CD4-positive, alpha-beta T cell (primary cell): Measurements from ENCODE around the gene GLP1R. TPM values are rescaled to one million over a fixed set of nuclear protein-coding genes. Genes with fewer than 3 reads are reported as not detected.

Experiments used
- ATAC-seq: fragments of 200-7000 bp; cut with Tn5 transposase; one replicate; pipeline ENCODE4 v1.10.0; 2022; ENCODE audit warnings: mild to moderate bottlenecking; ENCODE audit not compliant: poor library complexity
- CTCF ChIA-PET: fragments of 350-600 bp; sonication (Branson Sonifier 250); formaldehyde crosslinking; loops from one replicate; lab custom pipeline; 2021; ENCODE audit warnings: antibody characterized with exemption, inconsistent platforms; lab: Charles Lee
- POLR2A ChIA-PET: fragments of 350-600 bp; sonication (Branson Sonifier 250); formaldehyde crosslinking; loops from one replicate; lab custom pipeline; 2021; ENCODE audit warnings: antibody characterized with exemption, inconsistent platforms; lab: Charles Lee
- DNase-seq, 14 experiments: peaks; one replicate each; pipeline ENCODE4 v3.0.0-alpha.2; 2013 to 2020; ENCODE audit warnings: mixed read lengths in 2 of 14
- H3K27ac ChIP-seq, 2 donors: one replicate each; pipeline versions ENCODE4 v1.5.1 to v1.7.0; 2013; ENCODE audit warnings: low read length in 2 of 2, low read depth in 1 of 2, mild to moderate bottlenecking in 1 of 2
- H3K27me3 ChIP-seq, 2 experiments: 1 replicate in 1 of 2; 2 replicates in 1 of 2; pipeline versions ENCODE4 v1.6.1 to v1.7.0; 2013; ENCODE audit warnings: low read length in 2 of 2, control low read depth in 1 of 2, mild to moderate bottlenecking in 1 of 2, moderate library complexity in 1 of 2; ENCODE audit not compliant: insufficient read depth in 2 of 2, control insufficient read depth in 1 of 2
- H3K36me3 ChIP-seq: one replicate; pipeline ENCODE4 v1.6.1; 2013; ENCODE audit warnings: low read length, control low read depth; ENCODE audit not compliant: insufficient read depth
- H3K4me1 ChIP-seq: one replicate; pipeline ENCODE4 v1.6.1; 2013; ENCODE audit warnings: low read length, control low read depth; ENCODE audit not compliant: insufficient read depth
- H3K4me3 ChIP-seq: one replicate; pipeline ENCODE4 v1.5.1; 2013; ENCODE audit warnings: mild to moderate bottlenecking, low read length, moderate library complexity
- H3K9me3 ChIP-seq, 2 experiments: 1 replicate in 1 of 2; 2 replicates in 1 of 2; pipeline versions ENCODE4 v1.6.1 to v1.7.0; 2013; ENCODE audit warnings: low read length in 2 of 2, mild to moderate bottlenecking in 2 of 2, control low read depth in 1 of 2, moderate library complexity in 1 of 2; ENCODE audit not compliant: control insufficient read depth in 1 of 2, insufficient read depth in 1 of 2
- H3K27ac Mint-ChIP-seq: one replicate; pipeline ENCODE4 v1.8.0; 2020; ENCODE audit warnings: mixed read lengths
- H3K27me3 Mint-ChIP-seq: one replicate; pipeline ENCODE4 v1.8.0; 2021; ENCODE audit warnings: mixed read lengths
- H3K36me3 Mint-ChIP-seq: one replicate; pipeline ENCODE4 v1.8.0; 2021; ENCODE audit warnings: low read depth, mixed read lengths
- H3K4me1 Mint-ChIP-seq: one replicate; pipeline ENCODE4 v1.8.0; 2021; ENCODE audit warnings: low read depth, mixed read lengths
- H3K4me3 Mint-ChIP-seq: one replicate; pipeline ENCODE4 v1.8.0; 2020; ENCODE audit warnings: mild to moderate bottlenecking, mixed read lengths
- H3K9me3 Mint-ChIP-seq: one replicate; pipeline ENCODE4 v1.8.0; 2020; ENCODE audit warnings: mixed read lengths
- CTCF ChIP-seq: fragments of 200-600 bp; IDR thresholded peaks from one replicate; pipeline ENCODE4 v1.8.0; 2022; ENCODE audit warnings: antibody characterized with exemption, mild to moderate bottlenecking
- intact Hi-C, 2 experiments: fragments of 100-400 bp; cut with DNase I in 1 of 2; cut with micrococcal nuclease in 1 of 2; formaldehyde crosslinking; loops; one replicate each; pipeline versions ENCODE4 v1.15.1 to v1.9.0; 2023 to 2025; cut with DNase I, micrococcal nuclease
- total RNA-seq, 174 experiments: library from RNA in 2 of 174; stranded (reverse) in 2 of 174; gene quantifications; one replicate each; pipeline ENCODE4 v1.2.3 and lab custom pipeline; 2021 to 2026

Gene GLP1R
- total RNA-seq, 2 experiments from 2014 or later: not detected

- no peak overlapping the region for H3K4me3 ChIP-seq
- DNase-seq: no peak
- Mint-ChIP-seq H3K36me3 (no peaks in the 10 kb centered on the region), H3K27ac (no peak overlapping the region), H3K9me3 (no peaks in the 10 kb centered on the region), H3K27me3 (peaks cover 5% of the 10 kb centered on the region), H3K4me3 (no peak overlapping the region), H3K4me1 (no peaks in the 10 kb centered on the region)
- TF ChIP-seq CTCF: no peak
- H3K36me3 ChIP-seq: no peaks in the 10 kb centered on the region
- H3K27ac ChIP-seq: no peak overlapping the region
- POLR2A ChIA-PET: no interaction called here
- H3K9me3 ChIP-seq: no peaks in the 10 kb centered on the region
- intact Hi-C loops: no loop called here
- H3K27me3 ChIP-seq: peaks cover 0 to 2% of the 10 kb centered on the region in 2 experiments
- H3K4me1 ChIP-seq: no peaks in the 10 kb centered on the region
- CTCF ChIA-PET: no interaction called here
- ATAC-seq: no peak
Measured at GRCh38 chr6:39079197-39080125, 30.9 kb downstream of the GLP1R start.

GRCh38 chr6:39080246-39080875, 31.8 kb downstream of the GLP1R start:
- no peaks in the 10 kb centered on the region for H3K4me1 Mint-ChIP-seq
- intact Hi-C loops: no loop called here
- H3K9me3 ChIP-seq: no peaks in the 10 kb centered on the region
- no peak overlapping the region for H3K4me3 ChIP-seq
- H3K27ac ChIP-seq: no peak overlapping the region
- no peak for TF ChIP-seq CTCF
- H3K27me3 ChIP-seq: peaks cover 0 to 4% of the 10 kb centered on the region in 2 experiments
- H3K27me3 Mint-ChIP-seq: peaks cover 5% of the 10 kb centered on the region
- CTCF ChIA-PET: no interaction called here
- POLR2A ChIA-PET: no interaction called here
- no peaks in the 10 kb centered on the region for H3K9me3 Mint-ChIP-seq
- no peaks in the 10 kb centered on the region for H3K36me3 Mint-ChIP-seq
- H3K36me3 ChIP-seq: no peaks in the 10 kb centered on the region
- no peak overlapping the region for H3K27ac Mint-ChIP-seq
- H3K4me3 Mint-ChIP-seq: no peak overlapping the region
- DNase-seq (no peak), ATAC-seq (no peak)
- H3K4me1 ChIP-seq: no peaks in the 10 kb centered on the region

DNA sequence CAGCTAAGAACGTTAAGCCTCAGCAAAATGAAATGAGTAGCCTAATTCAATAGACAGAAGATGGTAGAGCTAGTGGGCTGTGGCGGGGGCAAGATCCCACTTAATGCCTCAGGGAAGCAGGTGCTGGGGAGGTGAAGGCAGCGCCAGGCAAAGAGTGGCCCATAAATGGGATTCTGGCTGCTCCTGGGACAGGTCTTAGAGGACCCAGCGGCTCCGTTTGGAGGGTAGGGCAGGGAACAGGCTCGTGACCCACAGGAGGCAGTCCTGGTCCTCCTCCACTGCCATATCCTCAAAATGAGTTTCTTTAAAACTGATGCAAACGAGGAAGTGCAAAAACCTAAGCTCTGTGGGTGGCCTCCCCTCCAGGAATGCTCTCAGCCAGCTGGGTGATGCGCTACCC, 33.7 kb downstream of the GLP1R start:
- no peaks in the 10 kb centered on the region for H3K36me3 ChIP-seq
- no peaks in the 10 kb centered on the region for H3K4me1 Mint-ChIP-seq
- no peaks in the 10 kb centered on the region for H3K4me1 ChIP-seq
- H3K27me3 Mint-ChIP-seq: peaks cover 16% of the 10 kb centered on the region
- intact Hi-C loops: no loop called here
- no peak for TF ChIP-seq CTCF
- peaks cover 2 to 7% of the 10 kb centered on the region in 2 experiments for H3K27me3 ChIP-seq
- DNase-seq (no peak), ATAC-seq (no peak)
- no peaks in the 10 kb centered on the region for H3K9me3 Mint-ChIP-seq
- no peak overlapping the region for H3K27ac Mint-ChIP-seq
- H3K4me3 ChIP-seq: no peak overlapping the region
- POLR2A ChIA-PET: interaction anchor here (1.1 kb wide), 1 partner anchor 10 kb away, joined by 3 read pairs; no protein-coding TSS in a partner anchor
- H3K27ac ChIP-seq: no peak overlapping the region
- H3K9me3 ChIP-seq: no peaks in the 10 kb centered on the region
- CTCF ChIA-PET: no interaction called here
- no peak overlapping the region for H3K4me3 Mint-ChIP-seq
- no peaks in the 10 kb centered on the region for H3K36me3 Mint-ChIP-seq
